Hepatocyte (in vitro differentiated cells): ENCODE measurements around the gene DNAI2. TPM values are rescaled to one million over a fixed set of nuclear protein-coding genes. Genes with fewer than 3 reads are reported as not detected.
A peak's percentile ranks its signal among the peaks of the same experiment; 100 is the strongest.

Source experiments
- DNase-seq: peaks from one replicate; pipeline ENCODE4 v3.0.0-alpha.2; 2016; ENCODE audit warnings: low spot score
- H2AFZ ChIP-seq: fragments of 200-600 bp; sonication (generic); 2 replicates; pipeline ENCODE4 v1.6.0; 2016; ENCODE audit warnings: antibody characterized with exemption, mild to moderate bottlenecking
- H3K27ac ChIP-seq: fragments of 200-600 bp; sonication (generic); 2 replicates; pipeline ENCODE4 v1.5.1; 2016; ENCODE audit warnings: mild to moderate bottlenecking
- H3K27me3 ChIP-seq: fragments of 200-600 bp; sonication (generic); 2 replicates; pipeline ENCODE4 v1.6.1; 2016
- H3K36me3 ChIP-seq: fragments of 200-600 bp; sonication (generic); replicated peaks from 2 replicates; pipeline ENCODE4 v1.5.1; 2016; ENCODE audit warnings: low read depth; ENCODE audit not compliant: insufficient read depth
- H3K4me1 ChIP-seq: fragments of 200-600 bp; sonication (generic); 2 replicates; pipeline ENCODE4 v1.5.1; 2016; ENCODE audit warnings: mild to moderate bottlenecking, moderate library complexity; ENCODE audit not compliant: insufficient read depth
- H3K4me2 ChIP-seq: fragments of 200-600 bp; sonication (generic); 2 replicates; pipeline ENCODE4 v1.6.0; 2016
- H3K4me3 ChIP-seq: fragments of 200-600 bp; sonication (generic); 2 replicates; pipeline ENCODE4 v1.5.1; 2016; ENCODE audit warnings: mild to moderate bottlenecking
- H3K79me2 ChIP-seq: fragments of 200-600 bp; sonication (generic); 2 replicates; pipeline ENCODE4 v1.6.0; 2017; ENCODE audit warnings: mild to moderate bottlenecking
- H3K9me2 ChIP-seq: fragments of 200-600 bp; sonication (generic); replicated peaks from 2 replicates; pipeline ENCODE4 v1.6.0; 2017; ENCODE audit warnings: mild to moderate bottlenecking; ENCODE audit not compliant: insufficient read depth
- H3K9me3 ChIP-seq: fragments of 200-600 bp; sonication (generic); 2 replicates; pipeline ENCODE4 v1.5.1; 2016; ENCODE audit warnings: low read depth, mild to moderate bottlenecking
- H4K20me1 ChIP-seq: fragments of 200-600 bp; sonication (generic); 2 replicates; pipeline ENCODE4 v1.6.0; 2016; ENCODE audit warnings: mild to moderate bottlenecking; ENCODE audit not compliant: insufficient read depth, poor library complexity, severe bottlenecking
- EZH2 ChIP-seq: fragments of 200-600 bp; sonication (generic); IDR thresholded peaks from 2 replicates; pipeline ENCODE4 v1.6.1; 2016; ENCODE audit warnings: antibody characterized with exemption, mild to moderate bottlenecking, borderline replicate concordance
- EZH2phosphoT487 ChIP-seq: fragments of 200-600 bp; sonication (generic); IDR thresholded peaks from one replicate; pipeline ENCODE4 v1.6.1; 2018; ENCODE audit warnings: antibody characterized with exemption, mild to moderate bottlenecking, low read depth, moderate library complexity; ENCODE audit not compliant: unreplicated experiment, severe bottlenecking
- WGBS: methylation state at CpG from one replicate; pipeline ENCODE4 v1.1.6; 2016; ENCODE audit warnings: low lambda C conversion rate; ENCODE audit errors: missing lambda C conversion rate; 5-methylcytosine and 5-hydroxymethylcytosine counted together
- polyA plus RNA-seq: library from polyadenylated mRNA; unstranded; fragments of >200 nt; fragmentation: Nextera tagmentation; extraction: Ambion mirVana; gene quantifications from 2 replicates; pipeline ENCODE4 v1.2.1, GENCODE V29; 2016
- total RNA-seq: library from RNA; depleted of rRNA; stranded (reverse); fragments of >200 nt; gene quantifications from 2 replicates; pipeline ENCODE4 v1.2.3, GENCODE V29; 2014
- TF ChIP-seq, protein P1 (sequence below): fragments of 200-600 bp; sonication (generic); IDR thresholded peaks from 2 replicates; pipeline ENCODE4 v1.5.1; 2016; ENCODE audit warnings: antibody characterized with exemption, mild to moderate bottlenecking; ENCODE audit not compliant: poor library complexity

Gene DNAI2
- total and polyA plus RNA-seq, 2 experiments from 2014 or later: not detected

DNA sequence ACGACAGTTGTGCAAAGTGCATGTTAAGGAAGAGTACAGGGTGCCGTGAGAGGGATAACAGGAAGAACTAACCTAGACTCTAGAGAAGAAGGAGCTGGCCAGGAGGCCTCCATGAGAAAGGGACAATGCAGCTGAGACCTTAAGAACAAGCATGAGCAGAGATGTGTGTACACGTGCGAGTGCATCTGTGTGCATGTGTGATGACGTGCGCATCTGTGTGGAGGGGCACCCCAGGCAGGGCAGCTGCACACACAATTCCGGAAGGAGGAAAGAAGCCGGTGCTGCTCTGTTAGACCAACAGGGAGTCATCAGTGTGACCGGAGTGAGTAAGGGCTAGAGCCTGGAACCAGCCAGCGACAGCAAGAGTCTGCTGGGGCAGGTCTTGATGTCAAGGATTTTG, 44.4 kb downstream of the DNAI2 start:
- H3K4me3 ChIP-seq: no peak overlapping the region
- 92% methylated on average over 10 of the region's 10 CpGs for WGBS
- H3K79me2 ChIP-seq: no peaks in the 10 kb centered on the region
- DNase-seq: no peak
- no peak overlapping the region for H2AFZ ChIP-seq
- no peaks in the 10 kb centered on the region for H3K36me3 ChIP-seq
- no peak overlapping the region for H3K4me2 ChIP-seq
- H4K20me1 ChIP-seq: no peaks in the 10 kb centered on the region
- no peak overlapping the region for H3K27ac ChIP-seq
- H3K4me1 ChIP-seq: no peaks in the 10 kb centered on the region
- H3K27me3 ChIP-seq: no peaks in the 10 kb centered on the region
- H3K9me3 ChIP-seq: no peaks in the 10 kb centered on the region
- TF ChIP-seq, protein P1, sequence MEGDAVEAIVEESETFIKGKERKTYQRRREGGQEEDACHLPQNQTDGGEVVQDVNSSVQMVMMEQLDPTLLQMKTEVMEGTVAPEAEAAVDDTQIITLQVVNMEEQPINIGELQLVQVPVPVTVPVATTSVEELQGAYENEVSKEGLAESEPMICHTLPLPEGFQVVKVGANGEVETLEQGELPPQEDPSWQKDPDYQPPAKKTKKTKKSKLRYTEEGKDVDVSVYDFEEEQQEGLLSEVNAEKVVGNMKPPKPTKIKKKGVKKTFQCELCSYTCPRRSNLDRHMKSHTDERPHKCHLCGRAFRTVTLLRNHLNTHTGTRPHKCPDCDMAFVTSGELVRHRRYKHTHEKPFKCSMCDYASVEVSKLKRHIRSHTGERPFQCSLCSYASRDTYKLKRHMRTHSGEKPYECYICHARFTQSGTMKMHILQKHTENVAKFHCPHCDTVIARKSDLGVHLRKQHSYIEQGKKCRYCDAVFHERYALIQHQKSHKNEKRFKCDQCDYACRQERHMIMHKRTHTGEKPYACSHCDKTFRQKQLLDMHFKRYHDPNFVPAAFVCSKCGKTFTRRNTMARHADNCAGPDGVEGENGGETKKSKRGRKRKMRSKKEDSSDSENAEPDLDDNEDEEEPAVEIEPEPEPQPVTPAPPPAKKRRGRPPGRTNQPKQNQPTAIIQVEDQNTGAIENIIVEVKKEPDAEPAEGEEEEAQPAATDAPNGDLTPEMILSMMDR: no peak
- TF ChIP-seq EZH2: no peak
- TF ChIP-seq EZH2phosphoT487: no peak
- no peaks in the 10 kb centered on the region for H3K9me2 ChIP-seq

GRCh38 chr17:74324521-74324920, 50.5 kb downstream of the DNAI2 start:
- TF ChIP-seq EZH2phosphoT487: no peak
- TF ChIP-seq EZH2: no peak
- TF ChIP-seq, protein P1: no peak
- Histone ChIP-seq H3K27me3 (peaks cover 33% of the 10 kb centered on the region), H3K9me3 (no peaks in the 10 kb centered on the region), H3K36me3 (no peaks in the 10 kb centered on the region), H3K9me2 (no peaks in the 10 kb centered on the region), H2AFZ (no peak overlapping the region), H3K27ac (no peak overlapping the region), H3K79me2 (no peaks in the 10 kb centered on the region), H3K4me1 (no peaks in the 10 kb centered on the region), H3K4me3 (no peak overlapping the region), H3K4me2 (no peak overlapping the region), H4K20me1 (no peaks in the 10 kb centered on the region)
- DNase-seq: no peak
- 94% methylated on average over 6 of the region's 6 CpGs for WGBS

DNA sequence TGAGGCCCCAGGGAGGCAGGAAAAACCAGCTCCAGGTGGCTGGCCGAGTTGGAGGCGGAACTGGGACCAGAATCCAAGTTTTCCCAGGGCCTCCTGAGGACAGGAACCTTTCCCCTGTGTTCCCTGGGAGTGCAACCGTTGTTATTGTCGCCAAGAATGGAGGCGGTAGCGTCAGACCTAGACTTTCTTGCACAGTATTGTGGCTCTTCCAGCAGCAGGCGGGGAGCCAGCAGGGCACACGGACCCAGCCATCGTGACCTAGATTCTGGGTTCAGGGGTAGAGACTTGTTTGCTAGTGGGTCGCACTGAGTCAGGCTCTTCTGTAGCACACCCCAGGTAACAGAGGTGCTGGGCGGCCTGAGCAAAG, 51.3 kb downstream of the DNAI2 start:
- H3K4me3 ChIP-seq: no peak overlapping the region
- DNase-seq: no peak
- no peaks in the 10 kb centered on the region for H4K20me1 ChIP-seq
- no peak overlapping the region for H2AFZ ChIP-seq
- H3K4me2 ChIP-seq: peak overlapping the region; percentile 85
- no peaks in the 10 kb centered on the region for H3K4me1 ChIP-seq
- WGBS: 63% methylated on average over 11 of the region's 11 CpGs
- no peaks in the 10 kb centered on the region for H3K79me2 ChIP-seq
- TF ChIP-seq EZH2 (no peak), EZH2phosphoT487 (no peak)
- TF ChIP-seq, protein P1: no peak
- no peaks in the 10 kb centered on the region for H3K36me3 ChIP-seq
- H3K9me2 ChIP-seq: no peaks in the 10 kb centered on the region
- peaks cover 37% of the 10 kb centered on the region for H3K27me3 ChIP-seq
- H3K27ac ChIP-seq: no peak overlapping the region
- no peaks in the 10 kb centered on the region for H3K9me3 ChIP-seq
